Chondrocyte (in vitro differentiated cells): ENCODE data around the gene JUN. TPM values are rescaled to one million over a fixed set of nuclear protein-coding genes. Genes with fewer than 3 reads are reported as not detected.

Source experiments
- DNase-seq: peaks from one replicate; pipeline ENCODE4 v3.0.0; 2021; ENCODE audit warnings: mixed read lengths, low spot score
- H3K27ac Mint-ChIP-seq: one replicate; pipeline ENCODE4 v1.8.0; 2021; ENCODE audit warnings: mild to moderate bottlenecking, moderate library complexity, mixed read lengths; ENCODE audit not compliant: unreplicated experiment
- H3K27me3 Mint-ChIP-seq: 2 replicates; pipeline ENCODE4 v1.8.0; 2021; ENCODE audit warnings: low read depth, mixed read lengths
- H3K36me3 Mint-ChIP-seq: 2 replicates; pipeline ENCODE4 v1.8.0; 2021; ENCODE audit warnings: low read depth, mixed read lengths
- H3K4me1 Mint-ChIP-seq: 2 replicates; pipeline ENCODE4 v1.8.0; 2021; ENCODE audit warnings: low read depth, mild to moderate bottlenecking, mixed read lengths
- H3K4me3 Mint-ChIP-seq: one replicate; pipeline ENCODE4 v1.8.0; 2021; ENCODE audit warnings: mild to moderate bottlenecking, moderate library complexity, mixed read lengths; ENCODE audit not compliant: unreplicated experiment
- H3K9me3 Mint-ChIP-seq: 2 replicates; pipeline ENCODE4 v1.8.0; 2021; ENCODE audit warnings: low read depth, mixed read lengths
- CTCF ChIP-seq: fragments of 200-600 bp; sonication (generic); IDR thresholded peaks from 2 replicates; pipeline ENCODE4 v1.5.0; 2021; ENCODE audit warnings: antibody characterized with exemption, mild to moderate bottlenecking, moderate library complexity
- total RNA-seq: library from RNA; stranded (reverse); gene quantifications from 3 replicates; pipeline ENCODE4 v1.2.1, GENCODE V29; 2021

JUN gene
- total RNA-seq, 1 donor from 2014 or later = 92.3 TPM

GRCh38 chr1:58773406-58773840 is 10.4 kb downstream of the JUN start:
- peak overlapping the region; percentile 86 for H3K27ac Mint-ChIP-seq

GRCh38 chr1:58769809-58770320 is 14.0 kb downstream of the JUN start:
- DNase-seq = no peak
- H3K27ac Mint-ChIP-seq = no peak overlapping the region
- peaks cover 31% of the 10 kb centered on the region for H3K4me1 Mint-ChIP-seq
- no peaks in the 10 kb centered on the region for H3K9me3 Mint-ChIP-seq
- no peaks in the 10 kb centered on the region for H3K36me3 Mint-ChIP-seq
- no peak for TF ChIP-seq CTCF
- no peaks in the 10 kb centered on the region for H3K27me3 Mint-ChIP-seq
- no peak overlapping the region for H3K4me3 Mint-ChIP-seq

More at GRCh38 chr1:58773406-58773840, 10.4 kb downstream of the JUN start:
- no peak for DNase-seq
- Mint-ChIP-seq H3K4me1 (peaks cover 28% of the 10 kb centered on the region), H3K9me3 (no peaks in the 10 kb centered on the region), H3K27me3 (no peaks in the 10 kb centered on the region), H3K36me3 (no peaks in the 10 kb centered on the region), H3K4me3 (no peak overlapping the region)
- no peak for TF ChIP-seq CTCF

- Mint-ChIP-seq H3K4me3 (no peak overlapping the region), H3K4me1 (peaks cover 38% of the 10 kb centered on the region), H3K27ac (no peak overlapping the region), H3K36me3 (no peaks in the 10 kb centered on the region), H3K27me3 (no peaks in the 10 kb centered on the region), H3K9me3 (no peaks in the 10 kb centered on the region)
- TF ChIP-seq CTCF = peak; percentile 91
- DNase-seq = no peak
Measured at GRCh38 chr1:58768971-58769808, 14.7 kb downstream of the JUN start.

GRCh38 chr1:58768191-58768731 is 15.6 kb downstream of the JUN start:
- H3K4me3 Mint-ChIP-seq = no peak overlapping the region
- no peak for TF ChIP-seq CTCF
- H3K36me3 Mint-ChIP-seq = no peaks in the 10 kb centered on the region
- DNase-seq = no peak
- H3K27me3 Mint-ChIP-seq = no peaks in the 10 kb centered on the region
- H3K4me1 Mint-ChIP-seq = peaks cover 38% of the 10 kb centered on the region
- H3K27ac Mint-ChIP-seq = no peak overlapping the region
- H3K9me3 Mint-ChIP-seq = no peaks in the 10 kb centered on the region

GRCh38 chr1:58767143-58767542 is 16.7 kb downstream of the JUN start:
- no peak overlapping the region for H3K27ac Mint-ChIP-seq
- H3K4me3 Mint-ChIP-seq = no peak overlapping the region
- TF ChIP-seq CTCF = no peak
- peaks cover 42% of the 10 kb centered on the region for H3K4me1 Mint-ChIP-seq
- no peaks in the 10 kb centered on the region for H3K27me3 Mint-ChIP-seq
- no peaks in the 10 kb centered on the region for H3K9me3 Mint-ChIP-seq
- DNase-seq = no peak
- no peaks in the 10 kb centered on the region for H3K36me3 Mint-ChIP-seq
